ENCODE results near the gene ZNF81. TPM values are rescaled to one million over a fixed set of nuclear protein-coding genes. Genes with fewer than 3 reads are reported as not detected.
A peak's percentile ranks its signal among the peaks of the same experiment; 100 is the strongest.
"Not testable (repeated sequence)": the region's sequence is repeated elsewhere in the genome, so short reads cannot be mapped to it uniquely, and the experiment has no call there.

ZNF81 gene
- polyA plus RNA-seq (2014; cell fraction: cytosol; rRNA removed), result 1.8 and 2.6 TPM in 2 replicates
- polyA plus RNA-seq (2014; cell fraction: nucleus; rRNA removed), result 2.0 and 2.5 TPM in 2 replicates

DNA sequence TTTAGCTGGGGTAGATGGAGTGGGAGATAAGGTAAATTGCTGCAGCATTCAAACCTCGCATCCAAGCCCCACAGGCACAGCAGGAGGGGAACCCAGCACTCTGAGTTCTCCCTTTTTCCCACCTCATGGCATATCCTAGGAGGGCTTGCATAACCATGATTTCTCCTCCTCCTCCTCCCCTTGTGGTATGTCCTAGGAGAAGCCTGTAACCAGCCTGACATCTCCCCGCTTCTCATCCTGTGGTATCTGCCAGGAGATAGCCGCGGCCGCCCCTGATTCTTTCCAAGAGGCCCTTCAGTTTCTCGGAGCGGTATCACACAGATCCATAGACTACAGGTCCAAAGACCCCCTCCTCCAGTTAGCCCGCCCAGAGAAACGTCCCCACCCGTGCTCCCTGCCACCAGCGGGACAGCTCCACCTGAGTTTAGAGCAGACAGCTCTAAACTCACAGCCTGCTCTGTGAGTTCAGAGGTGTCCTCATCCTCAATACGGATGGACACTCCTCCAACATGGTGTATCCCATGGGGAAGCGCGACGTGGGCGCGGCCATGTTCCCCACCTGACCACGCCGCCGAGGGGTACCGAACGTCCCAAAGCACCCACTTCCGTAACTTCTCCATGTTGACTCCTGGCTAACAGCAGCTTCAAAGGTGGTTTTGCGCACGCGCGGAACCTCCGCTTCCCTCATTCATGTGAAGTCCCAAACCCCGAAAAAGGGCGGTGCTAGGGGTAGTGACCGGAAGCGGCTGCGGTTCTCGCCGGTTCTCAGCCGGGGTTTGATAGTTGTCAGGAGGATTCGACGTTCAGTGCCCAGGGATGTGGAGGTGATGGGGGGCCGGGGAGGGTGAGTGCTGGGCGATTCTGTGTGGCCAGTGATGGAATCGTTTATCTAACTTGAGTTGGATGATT, at the start of gene ZNF81:
Gene ZNF81, plus strand, starts transcription at position 739 of the 909 bp plus-strand sequence. CDS start 9,366 bp downstream, outside the sequence.
- DNase-seq (ENCODE audit: low spot score), result peak; percentile 97

DNA sequence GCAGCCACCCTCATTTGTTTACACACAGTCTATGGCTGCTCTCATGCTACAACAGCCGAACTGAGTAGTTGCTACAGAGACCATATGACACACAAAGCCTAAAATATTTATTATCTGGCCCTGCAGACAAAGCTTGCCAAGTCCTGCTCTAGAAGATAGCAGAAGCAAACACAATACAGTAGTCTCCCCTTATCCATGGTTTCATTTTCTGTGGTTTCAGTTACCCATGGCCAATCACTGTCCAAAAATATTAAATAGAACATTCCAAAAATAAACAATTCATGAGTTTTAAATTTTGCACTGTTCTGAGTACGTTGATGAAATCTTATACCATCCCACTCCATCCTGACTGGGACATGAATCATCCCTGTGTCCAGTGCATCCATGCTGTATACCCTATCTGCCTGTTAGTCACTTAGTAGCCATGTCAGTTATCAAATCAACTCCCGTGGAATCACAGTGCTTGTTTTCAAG, 40.2 kb upstream of the ZNF81 start:
- no peak for DNase-seq (ENCODE audit: low spot score)

DNA sequence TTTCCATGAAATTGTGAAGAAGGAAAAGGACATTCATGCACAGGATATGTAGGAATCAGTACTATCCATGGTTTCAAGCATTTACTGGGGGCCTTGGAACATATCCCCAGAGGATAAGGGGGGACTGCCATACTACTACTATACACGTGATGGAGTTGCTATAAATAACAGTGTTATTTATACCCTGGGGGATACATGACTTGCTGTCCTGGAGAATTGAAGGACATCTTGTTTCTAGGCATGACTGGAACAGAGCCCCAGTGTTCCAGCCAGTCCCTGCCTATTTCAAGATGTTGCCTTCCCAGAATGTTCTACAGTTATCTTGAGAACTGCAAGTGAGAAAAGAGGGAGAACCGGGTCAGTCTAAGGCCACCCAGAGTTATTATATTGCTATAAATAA, 39.6 kb upstream of the ZNF81 start:
- no peak for DNase-seq (ENCODE audit: low spot score)

GRCh38 chrX:47798861-47799260, 37.8 kb upstream of the ZNF81 start:
- no peak for DNase-seq (ENCODE audit: low spot score)

GRCh38 chrX:47802589-47802988, 34.1 kb upstream of the ZNF81 start:
- DNase-seq (ENCODE audit: low spot score), result no peak

DNA sequence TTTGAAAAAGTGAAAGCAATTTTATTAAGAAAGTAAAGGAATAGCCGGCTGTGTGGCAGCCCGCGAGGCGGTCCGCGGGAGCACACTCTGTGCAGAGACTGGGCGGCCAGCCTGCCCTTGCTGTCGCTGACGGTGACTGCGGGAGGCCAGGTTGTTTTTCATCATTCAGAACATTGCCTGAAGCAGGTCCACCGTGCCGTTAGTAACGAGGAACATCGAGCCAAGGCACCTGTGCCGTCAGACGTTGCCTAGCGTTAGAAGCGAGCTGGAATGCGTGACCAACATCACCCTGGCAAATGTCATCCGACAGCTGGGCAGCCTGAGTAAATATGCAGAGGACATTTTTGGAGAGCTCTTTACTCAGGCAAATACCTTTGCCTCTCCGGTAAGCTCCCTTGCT, 33.6 kb upstream of the ZNF81 start:
- not testable (repeated sequence) for DNase-seq (ENCODE audit: low spot score)

DNA sequence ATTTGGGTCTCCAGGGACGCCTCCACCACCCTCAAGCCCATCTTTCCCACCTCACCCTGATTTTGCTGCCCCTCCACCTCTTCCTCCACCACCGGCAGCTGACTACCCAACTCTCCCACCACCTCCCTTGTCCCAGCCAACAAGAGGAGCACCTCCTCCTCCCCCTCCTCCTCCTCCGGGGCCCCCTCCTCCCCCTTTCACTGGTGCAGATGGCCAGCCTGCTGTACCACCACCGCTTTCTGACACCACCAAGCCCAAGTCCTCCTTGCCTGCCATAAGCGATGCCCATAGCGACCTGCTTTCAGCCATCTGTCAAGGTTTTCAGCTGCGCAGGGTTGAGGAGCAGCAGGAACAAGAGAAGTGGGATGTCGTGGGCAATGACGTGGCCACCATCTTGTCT, 32.4 kb upstream of the ZNF81 start:
- DNase-seq (ENCODE audit: low spot score), result no peak

DNA sequence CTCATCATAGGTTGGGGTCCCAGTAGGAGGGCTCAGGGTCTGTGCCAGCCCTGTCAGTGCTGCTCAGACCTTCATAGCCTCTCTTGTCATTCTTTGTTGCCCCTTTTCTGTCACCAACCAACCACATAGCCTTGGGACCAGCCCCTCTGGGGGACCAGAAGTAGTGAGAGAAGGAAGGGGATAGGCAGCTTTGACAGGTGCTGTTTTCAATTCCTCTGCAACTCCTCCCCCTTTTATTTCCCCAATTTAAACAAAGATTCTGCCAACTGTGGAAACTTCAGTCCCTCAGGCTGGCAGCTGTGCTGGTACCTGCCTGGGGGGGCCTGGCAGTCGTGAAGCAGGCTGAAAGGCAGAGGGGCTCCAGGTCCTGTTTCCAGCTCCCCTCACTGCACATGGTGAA, 30.9 kb upstream of the ZNF81 start:
- DNase-seq (ENCODE audit: low spot score), result not testable (repeated sequence)

GRCh38 chrX:47806415-47807271, 30.1 kb upstream of the ZNF81 start:
- peak; percentile 9 for DNase-seq (ENCODE audit: low spot score)

DNA sequence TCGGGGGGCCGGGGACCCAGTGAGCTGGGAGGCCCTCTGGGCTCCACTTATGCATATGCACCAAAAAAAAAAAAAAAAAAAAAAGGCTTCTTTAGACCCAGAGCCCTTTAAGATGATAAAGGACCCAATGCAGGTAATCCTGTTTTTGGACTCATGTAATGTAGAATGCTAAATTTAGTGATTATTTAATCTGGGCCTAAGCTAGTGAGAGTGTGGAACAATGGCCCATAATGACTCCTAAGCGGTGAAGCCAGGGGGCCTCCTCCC, 29.5 kb upstream of the ZNF81 start:
- DNase-seq (ENCODE audit: low spot score), result not testable (repeated sequence)

DNA sequence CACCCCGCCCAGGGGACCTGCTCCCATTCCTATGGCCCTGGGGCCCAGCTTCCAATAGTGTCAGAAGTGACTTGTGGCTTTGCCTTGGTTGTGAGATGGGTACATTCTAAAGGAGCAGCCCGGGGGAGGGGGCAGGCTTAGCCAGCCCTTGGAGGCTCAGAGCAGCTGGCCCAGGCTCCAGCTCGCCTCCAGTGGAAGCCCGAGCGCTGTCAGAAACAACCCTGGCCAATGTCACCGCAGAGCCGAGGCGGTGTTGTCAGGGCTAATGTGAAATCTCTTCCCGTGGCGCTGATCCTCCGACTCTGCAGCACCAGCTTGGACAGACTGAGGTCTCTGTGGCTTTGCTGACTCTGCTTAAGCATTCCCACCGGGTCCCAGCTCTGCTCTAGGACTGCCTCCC, 29.2 kb upstream of the ZNF81 start:
- DNase-seq (ENCODE audit: low spot score), result peak; percentile 21

DNA sequence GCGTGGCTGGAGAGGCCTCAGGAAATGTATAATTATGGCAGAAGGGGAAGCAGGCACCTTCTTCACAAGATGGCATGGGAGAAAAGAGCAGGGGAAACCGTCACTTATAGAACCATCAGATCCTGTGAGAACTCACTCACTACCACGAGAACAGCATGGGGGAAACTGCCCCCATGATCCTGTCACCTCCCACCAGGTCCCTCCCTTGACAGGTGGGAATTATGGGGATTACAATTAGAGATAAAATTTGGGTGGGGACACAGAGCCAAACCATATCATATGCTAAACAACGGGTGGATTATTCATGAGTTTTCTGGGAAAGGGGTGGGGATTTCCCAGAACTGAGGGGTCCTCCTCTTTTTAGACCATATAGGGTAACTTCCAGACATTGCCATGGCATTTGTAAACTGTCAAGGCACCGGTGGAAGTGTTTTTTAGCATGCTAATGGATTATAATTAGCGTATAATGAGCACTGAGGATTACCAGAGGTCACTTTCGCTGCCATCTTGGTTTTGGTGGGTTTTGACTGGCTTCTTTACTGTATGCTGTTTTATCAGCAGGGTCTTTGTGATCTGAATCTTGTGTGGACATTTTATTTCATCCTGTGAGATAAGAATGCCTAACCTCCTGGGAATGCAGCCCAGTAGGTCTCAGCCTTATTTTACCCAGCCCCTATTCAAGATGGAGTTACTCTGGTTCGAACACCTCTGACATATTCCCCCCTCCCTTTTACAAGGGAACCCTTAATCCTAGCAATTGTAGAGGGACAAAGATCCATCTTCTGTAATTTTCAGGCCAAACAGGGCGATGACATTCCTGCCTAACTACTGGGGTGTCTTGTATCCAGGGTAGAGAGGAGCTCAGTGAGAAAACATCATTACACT, 27.6 kb upstream of the ZNF81 start:
- no peak for DNase-seq (ENCODE audit: low spot score)

GRCh38 chrX:47814851-47815250, 21.9 kb upstream of the ZNF81 start:
- no peak for DNase-seq (ENCODE audit: low spot score)

GRCh38 chrX:47815901-47816845, 20.5 kb upstream of the ZNF81 start:
- DNase-seq (ENCODE audit: low spot score), result no peak

- DNase-seq (ENCODE audit: low spot score), result no peak
These were observed 19.3 kb upstream of the ZNF81 start for GRCh38 chrX:47817421-47817820.

- no peak for DNase-seq (ENCODE audit: low spot score)
These were observed 18.8 kb upstream of the ZNF81 start for GRCh38 chrX:47817897-47818296.

DNA sequence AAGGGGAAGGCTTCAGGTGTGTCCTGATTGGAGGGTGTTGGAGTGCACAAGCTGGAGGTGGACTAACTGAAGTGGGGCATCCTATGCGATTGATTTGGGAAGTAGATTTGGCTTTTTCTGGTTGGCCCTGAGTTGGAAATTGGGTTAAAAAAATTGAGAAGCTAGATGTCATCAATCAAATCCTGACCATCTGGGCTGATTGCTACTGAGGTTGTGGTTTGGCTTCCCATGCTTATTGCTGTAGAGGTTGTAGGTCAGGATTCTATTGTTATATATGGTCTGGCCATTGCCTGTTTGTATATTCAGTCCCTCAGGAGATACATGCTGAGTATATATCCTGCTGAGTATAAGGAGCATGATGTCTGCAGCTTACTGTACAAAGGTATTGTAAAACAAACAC, 7.7 kb upstream of the ZNF81 start:
- no peak for DNase-seq (ENCODE audit: low spot score)

DNA sequence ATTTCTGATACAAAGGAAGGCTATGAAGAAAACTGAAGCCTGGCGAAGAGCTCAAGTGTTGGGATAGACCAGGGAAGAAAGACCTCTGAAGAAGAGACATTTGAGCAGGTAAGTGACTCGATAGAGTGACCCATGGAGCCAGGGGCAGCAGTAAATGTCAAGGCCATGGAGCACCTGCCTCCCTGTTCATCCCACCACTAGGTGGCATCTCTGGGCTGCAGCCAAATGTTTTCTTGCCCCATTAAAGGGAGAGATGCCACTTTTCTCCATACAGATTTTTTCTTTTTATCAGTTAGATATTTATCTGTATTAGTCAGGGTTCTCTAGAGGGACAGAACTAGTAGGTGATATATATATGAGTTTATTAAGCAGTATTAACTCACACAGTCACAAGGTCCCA, 4.9 kb upstream of the ZNF81 start:
- peak; percentile 43 for DNase-seq (ENCODE audit: low spot score)

GRCh38 chrX:47838361-47838760, 1.7 kb downstream of the ZNF81 start:
- no peak for DNase-seq (ENCODE audit: low spot score)

DNA sequence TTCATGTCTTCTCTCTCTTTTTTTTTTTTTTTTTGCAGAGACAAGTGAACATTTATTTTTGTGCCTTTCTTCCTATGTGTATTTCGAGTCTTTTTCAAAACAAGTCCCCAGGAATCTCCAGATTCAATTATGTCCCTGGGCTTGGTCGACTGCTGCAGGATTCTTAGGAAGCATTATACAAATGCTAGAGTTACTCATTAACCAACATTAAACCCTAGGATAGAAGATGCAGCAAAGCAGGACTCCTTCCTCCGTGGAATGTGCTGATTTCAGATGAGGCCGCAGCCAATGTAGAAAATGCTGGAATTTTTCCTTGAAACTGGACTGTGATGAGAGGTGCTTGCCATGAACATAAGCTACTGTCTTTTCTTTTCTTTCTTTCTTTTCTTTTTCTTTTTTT, 3.4 kb downstream of the ZNF81 start:
- no peak for DNase-seq (ENCODE audit: low spot score)

Measured in SK-N-DZ (cell line).